Duodenal mucosa (tissue), 2 donors: ENCODE measurements around the gene OR51V1.
"Not testable (repeated sequence)": the region's sequence is repeated elsewhere in the genome, so short reads cannot be mapped to it uniquely, and the experiment has no call there.

Source experiments
- H3K27ac ChIP-seq: one replicate; pipeline ENCODE4 v1.7.0; 2013; ENCODE audit warnings: low read depth, low read length
- H3K27me3 ChIP-seq, 2 donors: one replicate each; pipeline ENCODE4 v1.7.0; 2013; ENCODE audit warnings: low read length in 2 of 2, control low read depth in 1 of 2; ENCODE audit not compliant: insufficient read depth in 2 of 2, control insufficient read depth in 1 of 2
- H3K36me3 ChIP-seq, 2 donors: one replicate each; pipeline ENCODE4 v1.7.0; 2013; ENCODE audit warnings: low read length in 2 of 2, control low read depth in 1 of 2; ENCODE audit not compliant: insufficient read depth in 2 of 2, control insufficient read depth in 1 of 2
- H3K4me1 ChIP-seq, 2 donors: one replicate each; pipeline ENCODE4 v1.7.0; 2013; ENCODE audit warnings: low read length in 2 of 2, control low read depth in 1 of 2; ENCODE audit not compliant: insufficient read depth in 2 of 2, control insufficient read depth in 1 of 2
- H3K4me3 ChIP-seq, 2 donors: one replicate each; pipeline ENCODE4 v1.7.0; 2013; ENCODE audit warnings: low read length in 2 of 2, low read depth in 1 of 2
- H3K9ac ChIP-seq, 2 donors: one replicate each; pipeline ENCODE4 v1.7.0; 2013; ENCODE audit warnings: low read length in 2 of 2, low read depth in 1 of 2
- H3K9me3 ChIP-seq, 2 donors: one replicate each; pipeline ENCODE4 v1.7.0; 2013; ENCODE audit warnings: low read length in 2 of 2, control low read depth in 1 of 2; ENCODE audit not compliant: control insufficient read depth in 1 of 2

OR51V1 gene

GRCh38 chr11:5200582-5200981 is at the start of gene OR51V1:
TSS of gene OR51V1 (minus strand) at chr11:5200682. CDS start at chr11:5200682, 0 bp downstream.
- Histone ChIP-seq H3K9me3 (no peaks in the 10 kb centered on the region), H3K36me3 (no peaks in the 10 kb centered on the region), H3K9ac (no peak within 1 kb of the TSS), H3K27me3 (no peaks in the 10 kb centered on the region), H3K27ac (no peak within 1 kb of the TSS), H3K4me1 (no peaks in the 10 kb centered on the region), H3K4me3 (no peak within 1 kb of the TSS)

GRCh38 chr11:5249807-5250396 is 49.4 kb upstream of the OR51V1 start, which contains the start of gene HBG1:
TSS of gene HBG1 (minus strand) at chr11:5249857. CDS start at chr11:5249804, 53 bp downstream.
- not testable (repeated sequence) for H3K4me1 ChIP-seq, H3K27me3 ChIP-seq, H3K9ac ChIP-seq, H3K27ac ChIP-seq, H3K4me3 ChIP-seq, H3K36me3 ChIP-seq, H3K9me3 ChIP-seq

- H3K9ac ChIP-seq, H3K27me3 ChIP-seq, H3K9me3 ChIP-seq, H3K4me3 ChIP-seq, H3K36me3 ChIP-seq, H3K27ac ChIP-seq, H3K4me1 ChIP-seq: not testable (repeated sequence)
These were observed 48.0 kb upstream of the OR51V1 start for GRCh38 chr11:5248498-5248897.

- Histone ChIP-seq H3K9me3 (no peaks in the 10 kb centered on the region), H3K4me1 (no peaks in the 10 kb centered on the region), H3K4me3 (no peak overlapping the region), H3K27ac (no peak overlapping the region), H3K9ac (no peak overlapping the region), H3K36me3 (no peaks in the 10 kb centered on the region), H3K27me3 (no peaks in the 10 kb centered on the region)
These were observed 47.1 kb upstream of the OR51V1 start for GRCh38 chr11:5247472-5248192.

DNA sequence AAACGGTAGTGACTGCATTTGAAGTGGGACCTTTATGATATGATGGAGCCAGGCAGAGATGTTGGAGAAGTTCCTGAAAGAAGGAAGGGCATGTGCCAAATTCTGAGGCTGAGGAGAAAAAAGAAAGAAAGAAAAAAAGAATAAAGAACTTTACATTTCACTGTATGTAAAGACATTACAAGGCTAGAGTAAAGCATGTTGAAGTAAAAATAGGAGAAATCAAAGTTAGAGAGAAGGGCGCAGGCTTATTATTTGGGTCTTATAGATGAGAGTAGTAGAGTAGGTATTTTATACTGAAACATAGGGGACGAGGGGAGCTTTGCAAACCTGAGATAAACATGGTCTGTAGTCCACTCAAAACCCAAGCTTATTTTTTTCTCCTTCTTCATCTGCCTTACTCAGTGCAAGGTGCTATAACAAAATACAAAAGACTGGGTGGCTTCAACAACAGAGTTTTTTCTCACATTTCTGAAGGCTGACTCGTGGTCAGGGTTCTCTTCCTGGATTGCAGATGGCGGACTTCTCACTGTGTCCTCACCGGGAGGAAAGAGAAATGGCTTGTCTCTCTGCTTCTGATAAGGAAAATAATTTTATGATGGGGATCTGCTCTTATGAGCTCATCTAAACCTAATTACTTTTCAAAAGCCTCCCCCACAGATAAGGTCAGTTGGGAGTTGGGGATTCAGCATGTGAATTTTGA is 46.4 kb upstream of the OR51V1 start:
- H3K27ac ChIP-seq = no peak overlapping the region
- H3K4me3 ChIP-seq = no peak overlapping the region
- no peaks in the 10 kb centered on the region for H3K9me3 ChIP-seq
- H3K27me3 ChIP-seq = no peaks in the 10 kb centered on the region
- H3K4me1 ChIP-seq = no peaks in the 10 kb centered on the region
- H3K36me3 ChIP-seq = no peaks in the 10 kb centered on the region
- H3K9ac ChIP-seq = no peak overlapping the region

DNA sequence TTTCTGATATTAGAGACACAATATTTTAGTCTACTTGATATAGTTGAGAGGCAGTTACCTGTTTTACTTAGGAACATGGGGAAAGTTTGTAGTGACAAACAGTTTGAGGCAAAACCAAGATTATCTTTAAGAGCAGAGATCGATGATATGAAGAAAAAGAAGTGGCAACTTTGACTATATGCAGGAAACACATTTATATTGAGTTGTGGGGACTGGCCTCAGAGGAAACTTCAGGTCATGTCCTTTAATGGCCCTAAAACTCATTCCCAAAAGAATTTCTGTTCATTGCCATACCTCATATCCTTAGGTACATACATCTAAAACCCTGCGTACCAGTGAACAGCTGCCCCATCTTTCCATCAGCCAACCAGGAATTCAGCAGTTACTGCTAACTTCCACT is 44.7 kb upstream of the OR51V1 start:
- Histone ChIP-seq H3K4me3 (no peak overlapping the region), H3K36me3 (no peaks in the 10 kb centered on the region), H3K9ac (no peak overlapping the region), H3K4me1 (no peaks in the 10 kb centered on the region), H3K27ac (no peak overlapping the region), H3K9me3 (no peaks in the 10 kb centered on the region), H3K27me3 (no peaks in the 10 kb centered on the region)

- H3K9me3 ChIP-seq = no peaks in the 10 kb centered on the region
- H3K9ac ChIP-seq = no peak overlapping the region
- no peaks in the 10 kb centered on the region for H3K36me3 ChIP-seq
- no peaks in the 10 kb centered on the region for H3K27me3 ChIP-seq
- H3K27ac ChIP-seq = no peak overlapping the region
- no peaks in the 10 kb centered on the region for H3K4me1 ChIP-seq
- H3K4me3 ChIP-seq = no peak overlapping the region
These were observed 43.3 kb upstream of the OR51V1 start for GRCh38 chr11:5243816-5244180.

DNA sequence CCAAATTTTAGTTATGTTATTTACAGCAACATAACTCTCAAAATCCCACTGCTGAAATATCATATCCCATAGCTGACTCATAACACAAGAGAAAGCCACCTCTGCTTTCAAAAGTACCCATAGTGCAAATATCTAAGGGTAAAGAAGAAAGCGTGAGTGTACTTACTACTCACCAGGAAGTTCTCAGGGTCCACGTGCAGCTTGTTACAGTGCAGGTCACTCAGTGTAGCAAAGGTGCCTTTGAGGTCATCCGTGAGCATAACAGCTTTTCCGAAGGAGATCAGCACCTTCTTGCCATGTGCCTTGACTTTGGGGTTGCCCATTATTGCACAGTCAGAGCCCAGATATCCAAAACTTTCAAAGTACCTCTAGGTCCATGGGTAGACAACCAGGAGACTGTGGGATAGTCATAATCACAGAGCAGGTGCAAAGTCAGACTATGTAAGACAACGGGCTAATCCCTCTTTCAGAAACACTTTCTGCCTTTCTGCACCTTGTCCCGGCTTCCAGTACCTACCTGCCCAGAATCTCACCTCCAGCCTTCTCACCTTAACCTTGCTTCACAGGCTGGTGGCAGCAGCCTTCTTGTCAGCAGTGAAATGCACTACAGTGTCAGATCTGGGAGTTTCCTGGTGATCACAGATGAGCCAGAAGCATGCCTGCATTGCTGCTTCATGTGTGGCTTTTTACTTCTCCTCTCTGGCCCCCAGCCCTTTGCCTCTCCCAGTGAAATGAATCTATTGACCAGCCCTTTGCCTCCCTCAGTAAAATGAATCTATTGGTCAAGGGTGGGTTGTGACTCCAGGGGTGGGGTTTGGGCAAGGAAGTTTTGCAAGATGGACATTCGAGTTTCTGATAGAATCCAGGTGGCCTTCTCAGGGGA is 42.7 kb upstream of the OR51V1 start:
- H3K36me3 ChIP-seq = no peaks in the 10 kb centered on the region
- H3K4me1 ChIP-seq = no peaks in the 10 kb centered on the region
- no peak overlapping the region for H3K9ac ChIP-seq
- no peak overlapping the region for H3K27ac ChIP-seq
- no peak overlapping the region for H3K4me3 ChIP-seq
- no peaks in the 10 kb centered on the region for H3K9me3 ChIP-seq
- no peaks in the 10 kb centered on the region for H3K27me3 ChIP-seq

DNA sequence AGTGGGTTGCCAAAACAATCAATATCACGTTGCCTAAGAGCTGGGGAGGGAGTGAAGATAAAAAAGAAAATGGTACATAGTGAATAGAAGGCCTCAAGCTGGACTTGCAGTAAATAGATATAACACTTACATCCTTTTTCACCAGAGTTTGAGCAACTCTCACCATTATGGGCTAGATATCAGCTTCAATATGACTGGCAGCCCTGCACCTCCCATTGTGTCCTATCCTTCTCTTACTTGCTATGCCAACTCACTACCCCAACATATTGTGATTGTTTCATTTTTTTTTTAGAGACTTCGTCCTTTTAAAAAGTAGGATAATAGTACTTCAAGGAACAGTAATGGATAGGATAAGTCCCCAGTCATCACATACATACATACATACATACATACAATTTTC is 41.7 kb upstream of the OR51V1 start:
- H3K27ac ChIP-seq = no peak overlapping the region
- H3K4me1 ChIP-seq = no peaks in the 10 kb centered on the region

GRCh38 chr11:5241458-5241857 is 41.0 kb upstream of the OR51V1 start:
- Histone ChIP-seq H3K9me3 (no peaks in the 10 kb centered on the region), H3K27ac (no peak overlapping the region), H3K4me1 (no peaks in the 10 kb centered on the region), H3K36me3 (no peaks in the 10 kb centered on the region), H3K9ac (no peak overlapping the region), H3K4me3 (no peak overlapping the region), H3K27me3 (no peaks in the 10 kb centered on the region)

More for the DNA sequence above, 41.7 kb upstream of the OR51V1 start:
- Histone ChIP-seq H3K9me3 (no peaks in the 10 kb centered on the region), H3K9ac (no peak overlapping the region), H3K4me3 (no peak overlapping the region), H3K36me3 (no peaks in the 10 kb centered on the region), H3K27me3 (no peaks in the 10 kb centered on the region)
